Stomach (tissue), 9 donors: ENCODE results near the gene KIF2C. TPM values are rescaled to one million over a fixed set of nuclear protein-coding genes. Genes with fewer than 3 reads are reported as not detected.
A peak's percentile ranks its signal among the peaks of the same experiment; 100 is the strongest.

Source experiments
- DNase-seq, 2 donors: peaks; one replicate each; pipeline versions ENCODE4 v3.0.0 to v3.0.0-alpha.2; 2013 to 2019
- H3K27ac ChIP-seq, 5 donors: fragments of 200-600 bp in 4 of 5; sonication (generic) in 4 of 5; one replicate each; pipeline ENCODE4 v1.5.1; 2013 to 2019; ENCODE audit warnings: mild to moderate bottlenecking in 1 of 5, moderate library complexity in 1 of 5
- H3K27me3 ChIP-seq, 3 donors: fragments of 200-600 bp; sonication (generic); one replicate each; pipeline ENCODE4 v1.5.1; 2017 to 2019; ENCODE audit warnings: mixed run types in 1 of 3
- H3K36me3 ChIP-seq, 4 donors: fragments of 200-600 bp; sonication (generic); 1 replicate in 3 of 4; 2 replicates in 1 of 4; pipeline ENCODE4 v1.5.1; 2016 to 2019
- H3K4me1 ChIP-seq, 4 donors: fragments of 200-600 bp; sonication (generic); one replicate each; pipeline ENCODE4 v1.5.1; 2016 to 2019
- H3K4me3 ChIP-seq, 4 donors: fragments of 200-600 bp; sonication (generic) in 3 of 4; one replicate each; pipeline ENCODE4 v1.5.1; 2016 to 2019; ENCODE audit warnings: mild to moderate bottlenecking in 1 of 4
- H3K9me3 ChIP-seq, 4 donors: fragments of 200-600 bp; sonication (generic); one replicate each; pipeline ENCODE4 v1.5.1; 2016 to 2019
- CTCF ChIP-seq, 7 experiments: fragments of 450-650 bp in 4 of 7; fragments of 200-600 bp in 3 of 7; sonication (generic) in 3 of 7; IDR thresholded peaks; one replicate each; pipeline ENCODE4 v1.5.1; 2016 to 2019; ENCODE audit warnings: antibody characterized with exemption in 7 of 7, control low read depth in 2 of 7, mild to moderate bottlenecking in 1 of 7
- EP300 ChIP-seq: sonication (generic); formaldehyde crosslinking; IDR thresholded peaks from one replicate; pipeline ENCODE4 v1.6.1; 2017; ENCODE audit warnings: antibody characterized with exemption
- POLR2A ChIP-seq, 4 donors: fragments of 450-650 bp; IDR thresholded peaks; one replicate each; pipeline ENCODE4 v1.6.1; 2016; ENCODE audit warnings: antibody characterized with exemption in 4 of 4, control low read depth in 2 of 4, mild to moderate bottlenecking in 1 of 4, moderate library complexity in 1 of 4
- POLR2AphosphoS5 ChIP-seq, 3 donors: sonication (generic); formaldehyde crosslinking; IDR thresholded peaks; one replicate each; pipeline ENCODE4 v1.6.1; 2016; ENCODE audit warnings: antibody characterized with exemption in 3 of 3
- WGBS, 5 donors: extraction: QIAGEN DNeasy Blood & Tissue Kit in 3 of 5; methylation state at CpG; one replicate each; pipeline versions ENCODE4 v1.1.5 to v1.1.7; 2013 to 2018; 5-methylcytosine and 5-hydroxymethylcytosine counted together
- intact Hi-C: fragments of 100-400 bp; cut with DNase I; formaldehyde crosslinking; loops from one replicate; pipeline ENCODE4 v1.15.1; 2023; ENCODE audit warnings: low total_unique reads
- polyA plus RNA-seq, 3 donors: library from polyadenylated mRNA; stranded (reverse); fragments of 200-250 nt; gene quantifications; one replicate each; pipeline ENCODE4 v1.2.3, GENCODE V29; 2013
- total RNA-seq, 5 donors: library from RNA; depleted of rRNA; stranded (reverse); fragments of >200 nt; gene quantifications; one replicate each; pipeline versions ENCODE4 v1.1.0 to v1.2.3, GENCODE V29; 2014 to 2016
- donor health status: healthy with polysubstance abuse.
- donor health status: Bipolar disorder and iron deficiency.
- donor health status: healthy.

The KIF2C gene
- total and polyA plus RNA-seq, 8 donors = 1.4 to 34.8 (median 6.0) TPM

- Histone ChIP-seq H3K4me3 (no peak overlapping the region), H3K9me3 (no peaks in the 10 kb centered on the region), H3K27ac (peak overlapping the region; percentile 86 to 97 (median 95)), H3K4me1 (peaks cover 20 to 39% (median 33%) of the 10 kb centered on the region in 4 donors), H3K27me3 (no peaks in the 10 kb centered on the region), H3K36me3 (peaks cover 10 to 17% (median 14%) of the 10 kb centered on the region in 4 donors)
- intact Hi-C loops = no loop called here
- TF ChIP-seq EP300 = no peak
- TF ChIP-seq POLR2A (IDR thresholded peaks at IDR 0.05) = no peak
- TF ChIP-seq CTCF (IDR thresholded peaks at IDR 0.05) = no peak
- TF ChIP-seq POLR2AphosphoS5 (IDR thresholded peaks at IDR 0.05) = no peak
- 77 to 90% (median 86%) methylated on average over 10 of the region's 10 CpGs for WGBS, 5 donors
- peak in 1 of 2 donors; percentile 10 for DNase-seq
These were observed 59.1 kb downstream of the KIF2C start for GRCh38 chr1:44798481-44799365.

- peak; percentile 98 to 99 for DNase-seq
- intact Hi-C loops = no loop called here
- no peaks in the 10 kb centered on the region for H3K27me3 ChIP-seq
- H3K9me3 ChIP-seq = no peaks in the 10 kb centered on the region
- H3K4me3 ChIP-seq = peak within 1 kb of the TSS; percentile 58 to 86 (median 81)
- TF ChIP-seq EP300 (no peak), POLR2AphosphoS5 (IDR thresholded peaks at IDR 0.05) (peak; percentile 66 to 96 (median 93)), POLR2A (IDR thresholded peaks at IDR 0.05) (peak in 2 of 4 donors; percentile 63 to 72), CTCF (IDR thresholded peaks at IDR 0.05) (peak in 6 of 7 experiments; percentile 43 to 93 (median 88))
- WGBS, 5 donors = 0 to 1% (median 1%) methylated on average over 37 to 79 of the region's 79 CpGs
- peaks cover 23 to 29% (median 27%) of the 10 kb centered on the region in 4 donors for H3K36me3 ChIP-seq
- H3K27ac ChIP-seq = peak within 1 kb of the TSS; percentile 86 to 97 (median 95)
- peaks cover 20 to 50% (median 34%) of the 10 kb centered on the region in 4 donors for H3K4me1 ChIP-seq
These were observed 60.3 kb downstream of the KIF2C start, which contains the start of gene PLK3 for GRCh38 chr1:44799770-44800584. PLK3 (plus strand) TSS chr1:44800377; CDS start chr1:44800464, 87 bp downstream.

- intact Hi-C loops = no loop called here
- Histone ChIP-seq H3K36me3 (peaks cover 28 to 46% (median 43%) of the 10 kb centered on the region in 4 donors), H3K4me3 (peak overlapping the region; percentile 23 to 86 (median 70)), H3K4me1 (peaks cover 30 to 67% (median 47%) of the 10 kb centered on the region in 4 donors), H3K9me3 (no peaks in the 10 kb centered on the region), H3K27me3 (no peaks in the 10 kb centered on the region), H3K27ac (peak overlapping the region in 4 of 5 donors; percentile 62 to 97 (median 95))
- DNase-seq = peak in 1 of 2 donors; percentile 36
- no peak for TF ChIP-seq POLR2A (IDR thresholded peaks at IDR 0.05)
- no peak for TF ChIP-seq POLR2AphosphoS5 (IDR thresholded peaks at IDR 0.05)
- TF ChIP-seq EP300 = no peak
- no peak for TF ChIP-seq CTCF (IDR thresholded peaks at IDR 0.05)
- 63 to 79% (median 72%) methylated on average over 13 of the region's 13 CpGs for WGBS, 5 donors
These were observed 62.1 kb downstream of the KIF2C start for GRCh38 chr1:44801491-44802305.
